ENCODE data around the gene MACF1. TPM values are rescaled to one million over a fixed set of nuclear protein-coding genes. Genes with fewer than 3 reads are reported as not detected.
"Not testable (repeated sequence)": the region's sequence is repeated elsewhere in the genome, so short reads cannot be mapped to it uniquely, and the experiment has no call there.

MACF1 gene
- total RNA-seq, 1 experiment from 2014 or later, result 6.2 TPM

DNA sequence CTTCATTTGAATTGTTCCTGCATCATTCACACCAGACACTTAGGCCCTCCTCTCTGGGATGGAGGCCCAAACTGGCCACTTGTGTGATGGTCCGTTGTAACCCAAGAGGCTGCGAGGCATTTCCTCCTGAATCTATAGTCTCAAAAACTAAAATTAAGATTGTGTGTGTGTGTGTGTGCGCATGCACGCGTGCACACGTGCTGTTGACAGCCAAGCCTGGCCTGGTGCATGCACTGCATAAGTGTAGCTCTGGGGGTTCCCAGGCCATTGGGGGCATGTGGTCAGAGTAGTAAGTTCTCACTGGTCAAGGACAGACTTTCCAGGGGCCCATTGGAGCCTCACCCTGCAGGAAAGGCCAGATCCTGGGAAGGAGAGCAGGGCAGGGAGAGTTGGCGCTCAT, 313.4 kb downstream of the MACF1 start:
- not testable (repeated sequence) for H3K4me2 ChIP-seq (ENCODE audit: low read depth, low read length, poor library complexity, severe bottlenecking); H3K4me3 ChIP-seq (ENCODE audit: low read length); H3K36me3 ChIP-seq (ENCODE audit: insufficient read depth, low read length); H3K4me1 ChIP-seq (ENCODE audit: low read length); H3K27me3 ChIP-seq (ENCODE audit: low read length); H3K79me2 ChIP-seq (ENCODE audit: low read length); H3K9ac ChIP-seq (ENCODE audit: low read length); H3K9me2 ChIP-seq (replicated peaks; ENCODE audit: insufficient read depth, low read length); H3K9me3 ChIP-seq (ENCODE audit: low read length); H3K27ac ChIP-seq (ENCODE audit: low read length); H2AFZ ChIP-seq (ENCODE audit: low read length); H4K20me1 ChIP-seq (ENCODE audit: insufficient read depth, low read depth, low read length)
- DNase-seq, result peak; percentile 5

DNA sequence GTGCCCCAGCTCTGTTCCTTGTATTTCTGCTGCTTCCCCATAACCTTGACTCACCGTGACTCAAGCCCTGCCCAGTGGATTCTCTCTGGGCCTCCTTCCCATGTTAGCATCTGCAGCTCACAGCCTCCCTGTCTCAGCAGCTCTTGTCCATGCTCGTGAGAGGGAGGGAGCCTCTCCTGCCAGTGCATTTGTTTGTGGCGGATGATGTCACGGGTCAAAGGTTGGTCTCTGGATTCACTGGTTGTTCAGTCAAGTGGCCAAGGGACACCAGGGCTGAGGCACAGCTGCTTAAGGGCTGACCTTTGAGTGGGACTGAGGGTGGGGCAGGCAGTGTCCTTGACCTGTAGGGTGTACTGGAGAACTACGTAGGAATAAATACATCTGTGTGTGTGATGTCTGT, 314.9 kb downstream of the MACF1 start:
- H3K4me3 ChIP-seq (ENCODE audit: low read length); H3K4me2 ChIP-seq (ENCODE audit: low read depth, low read length, poor library complexity, severe bottlenecking); H3K27ac ChIP-seq (ENCODE audit: low read length); H3K36me3 ChIP-seq (ENCODE audit: insufficient read depth, low read length); H3K27me3 ChIP-seq (ENCODE audit: low read length); H3K4me1 ChIP-seq (ENCODE audit: low read length); H3K9me2 ChIP-seq (replicated peaks; ENCODE audit: insufficient read depth, low read length); H3K79me2 ChIP-seq (ENCODE audit: low read length); H3K9me3 ChIP-seq (ENCODE audit: low read length); DNase-seq; H4K20me1 ChIP-seq (ENCODE audit: insufficient read depth, low read depth, low read length); H2AFZ ChIP-seq (ENCODE audit: low read length); H3K9ac ChIP-seq (ENCODE audit: low read length): not testable (repeated sequence)

DNA sequence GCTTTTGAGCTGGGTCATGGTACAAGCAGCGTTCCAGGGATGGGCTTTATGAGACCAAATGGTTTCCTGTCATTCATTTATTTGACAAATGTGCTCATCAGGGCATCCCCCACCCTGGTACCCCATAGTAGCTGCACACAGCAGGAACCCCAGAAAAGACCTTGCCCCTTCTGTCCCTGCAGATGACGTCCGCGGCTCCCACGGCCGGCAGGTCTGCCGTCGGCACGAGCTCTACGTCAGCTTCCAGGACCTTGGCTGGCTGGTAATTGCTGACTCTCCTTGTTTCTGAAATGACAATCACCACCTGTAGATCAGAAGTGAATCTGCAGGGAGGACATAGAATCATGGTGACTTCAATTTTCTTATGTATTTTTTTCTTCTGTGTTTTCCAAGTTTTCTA, 317.7 kb downstream of the MACF1 start:
- H3K27ac ChIP-seq (ENCODE audit: low read length); H3K27me3 ChIP-seq (ENCODE audit: low read length); H3K4me2 ChIP-seq (ENCODE audit: low read depth, low read length, poor library complexity, severe bottlenecking); H4K20me1 ChIP-seq (ENCODE audit: insufficient read depth, low read depth, low read length); DNase-seq; H3K9me3 ChIP-seq (ENCODE audit: low read length); H3K9me2 ChIP-seq (replicated peaks; ENCODE audit: insufficient read depth, low read length); H3K9ac ChIP-seq (ENCODE audit: low read length); H3K36me3 ChIP-seq (ENCODE audit: insufficient read depth, low read length); H3K79me2 ChIP-seq (ENCODE audit: low read length); H3K4me3 ChIP-seq (ENCODE audit: low read length); H2AFZ ChIP-seq (ENCODE audit: low read length): not testable (repeated sequence)
- H3K4me1 ChIP-seq (ENCODE audit: low read length), result peaks cover 17% of the 10 kb centered on the region

DNA sequence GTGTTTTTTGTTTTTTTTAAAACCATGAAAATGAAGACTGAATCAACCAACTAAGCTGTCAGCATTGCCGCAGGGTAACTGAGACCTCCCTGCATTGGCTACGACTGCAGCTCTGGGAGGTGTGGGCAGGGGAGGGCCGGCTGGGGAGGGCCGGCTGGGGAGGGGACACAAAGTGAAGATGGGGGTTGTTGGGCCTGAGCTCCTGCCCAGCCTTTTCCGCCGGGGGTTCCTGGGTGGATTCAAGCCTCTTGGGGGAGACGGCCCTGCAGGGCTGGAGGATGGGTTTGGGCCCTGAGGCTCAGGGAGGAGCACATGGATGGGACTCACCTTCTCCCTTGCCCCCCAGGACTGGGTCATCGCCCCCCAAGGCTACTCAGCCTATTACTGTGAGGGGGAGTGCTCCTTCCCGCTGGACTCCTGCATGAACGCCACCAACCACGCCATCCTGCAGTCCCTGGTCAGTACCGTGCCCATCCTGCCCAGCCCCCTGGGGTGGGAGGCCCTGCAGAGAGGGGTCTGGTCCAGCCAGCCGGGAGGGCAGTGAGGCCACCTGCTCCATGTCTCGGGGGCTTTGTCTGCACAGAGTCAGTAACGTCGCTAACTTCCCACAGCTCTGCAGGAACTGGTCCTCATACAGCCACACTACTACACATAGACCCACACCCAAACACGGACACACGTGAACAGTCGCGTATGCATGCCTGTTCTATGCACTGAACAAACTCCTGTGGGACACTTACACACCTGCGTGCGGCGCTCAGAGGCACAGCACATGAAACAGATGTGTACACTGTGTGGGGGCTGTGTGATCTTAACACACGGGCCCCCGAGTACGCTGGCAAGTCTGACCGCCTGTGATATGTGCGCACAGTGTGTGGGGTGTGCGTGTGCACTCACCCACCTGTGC, 318.4 kb downstream of the MACF1 start:
- no peak overlapping the region for H3K9ac ChIP-seq (ENCODE audit: low read length)

DNA sequence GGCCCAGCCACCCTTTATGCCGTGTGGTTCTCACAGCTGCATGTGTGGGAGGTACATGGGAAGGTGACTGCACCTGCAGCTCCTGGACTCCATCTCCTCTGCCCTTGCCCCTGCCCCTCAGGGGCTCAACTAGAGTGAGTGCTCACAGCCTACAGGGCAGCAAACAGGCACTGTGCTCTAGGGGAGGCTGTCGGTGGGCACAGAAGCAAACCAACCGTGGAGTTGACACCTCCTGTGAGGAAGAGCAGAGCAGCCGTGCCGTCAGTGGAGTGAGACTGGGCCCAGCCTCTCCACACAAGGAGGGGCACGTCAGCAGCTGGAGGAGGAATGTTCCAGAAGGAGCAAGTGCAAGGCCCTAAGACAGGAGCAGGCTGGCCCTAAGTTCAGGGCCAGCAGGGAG, 319.7 kb downstream of the MACF1 start:
- no peaks in the 10 kb centered on the region for H3K9me3 ChIP-seq (ENCODE audit: low read length)
- no peak overlapping the region for H3K9ac ChIP-seq (ENCODE audit: low read length)
- H3K27me3 ChIP-seq (ENCODE audit: low read length), result no peaks in the 10 kb centered on the region
- no peak overlapping the region for H3K4me3 ChIP-seq (ENCODE audit: low read length)
- H3K4me2 ChIP-seq (ENCODE audit: low read depth, low read length, poor library complexity, severe bottlenecking), result no peak overlapping the region
- no peak overlapping the region for H3K27ac ChIP-seq (ENCODE audit: low read length)
- H3K79me2 ChIP-seq (ENCODE audit: low read length), result no peaks in the 10 kb centered on the region
- H3K4me1 ChIP-seq (ENCODE audit: low read length), result peaks cover 17% of the 10 kb centered on the region
- peak; percentile 36 for DNase-seq
- H3K9me2 ChIP-seq (replicated peaks; ENCODE audit: insufficient read depth, low read length), result no peaks in the 10 kb centered on the region
- H4K20me1 ChIP-seq (ENCODE audit: insufficient read depth, low read depth, low read length), result no peaks in the 10 kb centered on the region
- no peaks in the 10 kb centered on the region; the same call in 1 of the 2 replicates for H3K36me3 ChIP-seq (ENCODE audit: insufficient read depth, low read length)
- H2AFZ ChIP-seq (ENCODE audit: low read length), result no peak overlapping the region

More for the DNA sequence above, 318.4 kb downstream of the MACF1 start:
- no peak overlapping the region for H3K27ac ChIP-seq (ENCODE audit: low read length)
- no peaks in the 10 kb centered on the region for H3K9me3 ChIP-seq (ENCODE audit: low read length)
- peaks cover 17% of the 10 kb centered on the region for H3K4me1 ChIP-seq (ENCODE audit: low read length)
- H3K9me2 ChIP-seq (replicated peaks; ENCODE audit: insufficient read depth, low read length), result no peaks in the 10 kb centered on the region
- no peak overlapping the region for H3K4me2 ChIP-seq (ENCODE audit: low read depth, low read length, poor library complexity, severe bottlenecking)
- H2AFZ ChIP-seq (ENCODE audit: low read length), result no peak overlapping the region
- no peaks in the 10 kb centered on the region for H4K20me1 ChIP-seq (ENCODE audit: insufficient read depth, low read depth, low read length)
- no peaks in the 10 kb centered on the region for H3K27me3 ChIP-seq (ENCODE audit: low read length)
- no peak overlapping the region for H3K4me3 ChIP-seq (ENCODE audit: low read length)
- H3K79me2 ChIP-seq (ENCODE audit: low read length), result no peaks in the 10 kb centered on the region
- H3K36me3 ChIP-seq (ENCODE audit: insufficient read depth, low read length), result no peaks in the 10 kb centered on the region; the same call in 1 of the 2 replicates
- peak; percentile 31 for DNase-seq

DNA sequence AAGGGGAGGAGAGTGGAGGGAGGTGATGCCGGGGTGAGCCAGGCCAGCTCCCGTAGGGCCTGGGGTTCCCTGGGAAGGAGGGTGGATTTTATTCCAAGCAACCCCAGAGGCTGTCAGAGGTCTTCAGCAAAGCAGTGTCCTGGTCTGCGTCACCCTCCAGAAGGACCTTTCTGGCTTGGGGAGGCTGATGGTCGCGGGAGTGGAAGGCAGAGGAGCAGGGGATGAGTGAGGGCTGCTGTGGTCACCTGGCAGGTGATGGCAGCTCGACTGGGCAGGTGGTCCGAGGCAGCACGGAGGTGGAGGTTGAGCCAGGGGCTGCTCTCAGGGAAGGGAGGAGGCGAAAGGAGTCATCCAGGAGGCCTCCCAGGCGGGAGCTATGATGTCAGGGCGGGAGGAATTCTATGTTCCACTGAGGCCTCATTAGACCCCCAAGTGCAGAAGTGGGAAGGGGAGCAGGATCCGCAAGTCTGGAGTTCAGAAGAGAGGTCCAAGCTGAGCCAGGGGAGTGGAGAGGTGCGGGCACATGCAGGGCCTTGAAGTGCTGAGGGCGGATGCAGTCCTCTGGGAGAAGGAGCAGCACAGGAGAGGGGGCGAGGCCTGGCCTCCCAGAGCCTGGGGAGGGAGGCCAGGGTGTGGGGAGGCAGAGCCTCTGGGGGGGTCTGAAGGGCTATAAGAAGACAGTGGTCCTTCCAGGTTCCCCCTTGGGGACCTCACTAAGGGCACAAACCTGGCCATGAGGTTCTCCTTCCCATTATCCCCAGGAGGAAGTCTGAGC, 320.3 kb downstream of the MACF1 start:
- no peak overlapping the region for H2AFZ ChIP-seq (ENCODE audit: low read length)
- no peak overlapping the region for H3K4me3 ChIP-seq (ENCODE audit: low read length)
- no peaks in the 10 kb centered on the region; the same call in 1 of the 2 replicates for H3K36me3 ChIP-seq (ENCODE audit: insufficient read depth, low read length)
- H3K9me3 ChIP-seq (ENCODE audit: low read length), result no peaks in the 10 kb centered on the region
- H3K79me2 ChIP-seq (ENCODE audit: low read length), result no peaks in the 10 kb centered on the region
- no peak overlapping the region for H3K4me2 ChIP-seq (ENCODE audit: low read depth, low read length, poor library complexity, severe bottlenecking)
- H3K4me1 ChIP-seq (ENCODE audit: low read length), result peaks cover 17% of the 10 kb centered on the region
- no peaks in the 10 kb centered on the region for H3K9me2 ChIP-seq (replicated peaks; ENCODE audit: insufficient read depth, low read length)
- H3K27me3 ChIP-seq (ENCODE audit: low read length), result no peaks in the 10 kb centered on the region
- H3K9ac ChIP-seq (ENCODE audit: low read length), result no peak overlapping the region
- no peak overlapping the region for H3K27ac ChIP-seq (ENCODE audit: low read length)
- DNase-seq, result peak; percentile 40
- no peaks in the 10 kb centered on the region for H4K20me1 ChIP-seq (ENCODE audit: insufficient read depth, low read depth, low read length)

DNA sequence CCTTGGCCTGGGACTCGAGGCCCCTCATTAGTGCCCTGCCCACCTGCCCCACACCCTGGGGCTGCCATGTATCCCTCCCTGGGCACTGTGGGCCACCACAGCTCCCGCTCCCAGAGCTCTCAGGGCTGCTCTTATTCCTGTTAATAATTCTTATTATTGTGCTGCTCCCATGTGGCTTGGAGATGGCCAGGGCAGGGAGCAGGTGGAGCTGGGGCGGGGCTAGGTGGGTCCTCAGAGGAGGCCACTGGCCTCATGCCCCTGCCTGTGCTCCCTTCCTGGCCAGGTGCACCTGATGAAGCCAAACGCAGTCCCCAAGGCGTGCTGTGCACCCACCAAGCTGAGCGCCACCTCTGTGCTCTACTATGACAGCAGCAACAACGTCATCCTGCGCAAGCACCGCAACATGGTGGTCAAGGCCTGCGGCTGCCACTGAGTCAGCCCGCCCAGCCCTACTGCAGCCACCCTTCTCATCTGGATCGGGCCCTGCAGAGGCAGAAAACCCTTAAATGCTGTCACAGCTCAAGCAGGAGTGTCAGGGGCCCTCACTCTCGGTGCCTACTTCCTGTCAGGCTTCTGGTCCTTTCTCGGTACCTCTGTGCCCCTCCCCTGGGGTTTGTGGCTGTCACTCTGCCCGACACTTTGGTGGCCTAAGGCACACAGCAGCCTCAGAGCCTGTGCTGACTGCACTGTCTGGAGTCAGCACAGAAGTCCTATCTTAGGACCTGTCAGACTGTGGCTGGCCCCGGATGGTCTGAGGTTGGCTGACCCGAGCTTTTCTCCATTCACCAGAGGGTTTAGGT, 321.1 kb downstream of the MACF1 start:
- H3K79me2 ChIP-seq (ENCODE audit: low read length), result no peaks in the 10 kb centered on the region
- no peak overlapping the region for H3K27ac ChIP-seq (ENCODE audit: low read length)
- no peak overlapping the region for H2AFZ ChIP-seq (ENCODE audit: low read length)
- H3K9me2 ChIP-seq (replicated peaks; ENCODE audit: insufficient read depth, low read length), result no peaks in the 10 kb centered on the region
- H3K4me1 ChIP-seq (ENCODE audit: low read length), result peaks cover 17% of the 10 kb centered on the region
- no peaks in the 10 kb centered on the region for H3K9me3 ChIP-seq (ENCODE audit: low read length)
- peak overlapping the region; percentile 45 for H3K9ac ChIP-seq (ENCODE audit: low read length)
- H3K36me3 ChIP-seq (ENCODE audit: insufficient read depth, low read length), result no peaks in the 10 kb centered on the region; the same call in 1 of the 2 replicates
- H3K4me3 ChIP-seq (ENCODE audit: low read length), result no peak overlapping the region
- H3K4me2 ChIP-seq (ENCODE audit: low read depth, low read length, poor library complexity, severe bottlenecking), result peak overlapping the region; percentile 42
- H3K27me3 ChIP-seq (ENCODE audit: low read length), result no peaks in the 10 kb centered on the region
- no peaks in the 10 kb centered on the region for H4K20me1 ChIP-seq (ENCODE audit: insufficient read depth, low read depth, low read length)
- peak; percentile 88 for DNase-seq

Data from Karpas-422 (cell line).